GM12874 (cell line): ENCODE results near the gene DPP10.

ENCODE experiments used
- CTCF ChIP-seq: IDR thresholded peaks from 2 replicates; pipeline ENCODE4 v1.5.1; 2011; ENCODE audit warnings: low read depth, mild to moderate bottlenecking, control low read depth, low read length, moderate library complexity; ENCODE audit not compliant: insufficient read depth

DPP10 gene

GRCh38 chr2:115880558-115880957, 1438.1 kb downstream of the DPP10 start:
- TF ChIP-seq CTCF: no peak

GRCh38 chr2:115887209-115887776, 1444.9 kb downstream of the DPP10 start:
- TF ChIP-seq CTCF: no peak
